Measurements from ENCODE around the gene STAU1. TPM values are rescaled to one million over a fixed set of nuclear protein-coding genes. Genes with fewer than 3 reads are reported as not detected.
A peak's percentile ranks its signal among the peaks of the same experiment; 100 is the strongest.

Gene STAU1
- total RNA-seq, 1 donor from 2014 or later = 39.3 TPM

DNA sequence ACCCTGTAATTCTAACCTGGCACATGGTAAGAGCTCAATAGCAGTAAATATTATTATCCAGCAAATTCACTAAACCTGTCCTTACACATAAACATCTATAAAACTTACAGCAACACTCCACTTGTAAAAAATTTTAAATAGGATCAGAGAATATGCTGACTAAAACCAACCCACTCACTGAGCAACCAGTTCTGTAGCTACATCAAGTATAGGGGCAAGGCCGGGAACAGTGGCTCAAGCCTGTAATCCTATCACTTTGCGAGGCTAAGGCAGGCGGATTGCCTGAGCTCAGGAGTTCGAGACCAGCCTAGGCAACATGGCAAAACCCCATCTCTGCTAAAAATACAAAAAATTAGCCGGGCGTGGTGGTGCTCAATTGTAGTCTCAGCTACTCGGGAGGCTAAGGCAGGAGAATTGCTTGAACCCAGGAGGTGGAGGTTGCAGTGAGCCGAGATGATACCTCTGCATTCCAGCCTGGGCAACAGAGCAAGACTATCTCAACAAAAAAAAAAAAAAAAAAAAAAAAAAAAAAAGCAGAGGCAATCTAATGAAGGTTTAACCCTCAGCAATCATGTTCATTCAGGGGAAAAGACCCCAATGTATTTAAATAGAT lies 6.8 kb downstream of the STAU1 start:
- ChIA-PET CTCF (no interaction called here), POLR2A (interaction anchor here (1.5 kb wide), 2 partner anchors 14 to 36 kb away, joined by 3 to 10 read pairs; no protein-coding TSS in a partner anchor)
- peaks cover 69% of the 10 kb centered on the region for H3K4me1 Mint-ChIP-seq
- H3K27ac Mint-ChIP-seq = no peak overlapping the region
- no peaks in the 10 kb centered on the region for H3K9me3 Mint-ChIP-seq
- no peak overlapping the region for H3K4me3 Mint-ChIP-seq
- ATAC-seq (ENCODE audit: low read depth) (no peak), DNase-seq (no peak)
- no peak for TF ChIP-seq CTCF (IDR thresholded peaks at IDR 0.05)
- H3K36me3 Mint-ChIP-seq (ENCODE audit: low read depth) = peaks cover 18% of the 10 kb centered on the region
- no peaks in the 10 kb centered on the region for H3K27me3 Mint-ChIP-seq
- intact Hi-C loops (cut with micrococcal nuclease) = loop anchor here (10.0 kb wide), 1 partner anchor 47 kb away; no protein-coding TSS in a partner anchor

DNA sequence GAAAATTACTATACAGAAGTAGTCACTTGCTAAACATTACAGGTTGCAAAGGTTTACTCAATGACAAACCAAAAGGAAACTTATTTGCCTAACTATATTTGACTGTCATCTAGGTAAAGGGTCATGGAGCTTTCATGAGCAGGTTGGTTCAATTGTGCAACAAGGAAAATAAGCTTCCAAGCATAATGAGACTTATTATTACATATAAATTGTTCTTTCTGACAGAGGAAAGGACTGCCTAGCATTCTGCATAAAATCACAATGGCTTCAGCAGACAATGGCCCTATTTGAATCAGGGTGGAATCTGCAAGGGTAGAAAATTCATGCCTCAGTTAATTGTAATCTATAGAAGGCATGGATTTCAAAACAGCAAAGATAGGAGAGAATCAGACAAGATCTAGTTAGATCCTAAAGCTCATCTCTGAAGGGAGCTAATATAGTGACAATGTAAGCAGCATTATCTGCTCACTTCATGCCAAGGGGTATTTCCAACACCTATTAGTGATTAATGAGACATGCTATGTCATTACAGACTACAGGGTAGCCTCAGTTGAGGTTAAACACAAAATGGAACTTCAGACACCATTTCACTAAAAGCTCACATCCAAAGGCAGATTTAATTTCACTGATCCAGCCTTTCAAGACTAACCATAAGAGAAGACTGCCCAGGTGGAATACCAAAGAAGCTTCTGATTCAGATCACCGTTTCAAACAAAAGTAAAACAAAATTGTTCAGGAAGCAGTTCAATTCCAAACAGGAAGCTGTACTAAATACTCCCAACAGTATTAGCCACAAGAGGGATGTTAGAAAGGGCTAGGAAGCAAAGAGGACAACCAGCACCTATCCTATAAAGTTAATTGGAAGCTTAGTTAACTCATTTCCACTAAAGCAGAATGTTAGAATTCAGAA lies 8.5 kb downstream of the STAU1 start:
- intact Hi-C loops (cut with micrococcal nuclease) = loop anchor here (1.0 to 10.0 kb wide), 2 partner anchors 8 to 45 kb away; no protein-coding TSS in a partner anchor
- H3K4me1 Mint-ChIP-seq = peaks cover 53% of the 10 kb centered on the region

DNA sequence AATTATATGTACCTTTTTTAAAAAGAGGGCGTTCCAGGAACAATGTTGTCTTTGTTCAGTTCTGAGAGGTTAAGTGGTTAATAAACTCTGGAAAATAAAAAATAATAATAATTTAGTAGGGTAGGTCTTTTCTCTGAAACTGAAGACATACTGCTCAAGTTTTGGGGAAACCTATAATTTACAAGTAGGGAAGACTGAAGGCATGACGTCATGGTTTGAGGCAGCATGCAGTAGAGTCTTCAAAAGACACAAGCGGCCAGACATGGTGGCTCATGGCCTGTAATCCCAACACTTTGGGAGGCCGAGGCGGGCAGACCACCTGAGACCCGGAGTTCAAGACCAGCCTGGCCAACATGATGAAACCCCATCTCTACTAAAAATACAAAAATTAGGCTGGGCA lies 14.0 kb downstream of the STAU1 start:
- ChIA-PET CTCF (no interaction called here), POLR2A (no interaction called here)
- intact Hi-C loops (cut with micrococcal nuclease) = no loop called here
- H3K36me3 Mint-ChIP-seq (ENCODE audit: low read depth) = peaks cover 43% of the 10 kb centered on the region
- H3K4me3 Mint-ChIP-seq = no peak overlapping the region
- no peaks in the 10 kb centered on the region for H3K27me3 Mint-ChIP-seq
- no peak overlapping the region for H3K27ac Mint-ChIP-seq
- no peaks in the 10 kb centered on the region for H3K9me3 Mint-ChIP-seq
- no peak for ATAC-seq (ENCODE audit: low read depth)
- DNase-seq = no peak
- H3K4me1 Mint-ChIP-seq = peaks cover 19% of the 10 kb centered on the region
- no peak for TF ChIP-seq CTCF (IDR thresholded peaks at IDR 0.05)

More for the DNA sequence above, 8.5 kb downstream of the STAU1 start:
- ATAC-seq (ENCODE audit: low read depth) (peak; percentile 66), DNase-seq (no peak)
- Mint-ChIP-seq H3K27me3 (no peaks in the 10 kb centered on the region), H3K9me3 (no peaks in the 10 kb centered on the region), H3K27ac (peak overlapping the region; percentile 20), H3K4me3 (peak overlapping the region; percentile 42), H3K36me3 (ENCODE audit: low read depth) (peaks cover 15% of the 10 kb centered on the region)
- CTCF ChIA-PET = interaction anchor here (1.1 to 1.7 kb wide), 2 partner anchors 38 to 47 kb away, joined by 3 to 7 read pairs; no protein-coding TSS in a partner anchor
- POLR2A ChIA-PET = interaction anchor here (0.6 to 2.5 kb wide), 7 partner anchors 7 to 1569 kb away, joined by 3 to 8 read pairs (median 3); partner anchors contain the start of gene STAU1
- no peak for TF ChIP-seq CTCF (IDR thresholded peaks at IDR 0.05)

GRCh38 chr20:49172413-49172812 lies 15.7 kb downstream of the STAU1 start:
- TF ChIP-seq CTCF (IDR thresholded peaks at IDR 0.05) = no peak
- DNase-seq (no peak), ATAC-seq (ENCODE audit: low read depth) (peak; percentile 18)
- peaks cover 29% of the 10 kb centered on the region for H3K4me1 Mint-ChIP-seq
- no peak overlapping the region for H3K27ac Mint-ChIP-seq
- H3K27me3 Mint-ChIP-seq = no peaks in the 10 kb centered on the region
- ChIA-PET POLR2A (no interaction called here), CTCF (no interaction called here)
- intact Hi-C loops (cut with micrococcal nuclease) = no loop called here
- no peak overlapping the region for H3K4me3 Mint-ChIP-seq
- H3K36me3 Mint-ChIP-seq (ENCODE audit: low read depth) = peaks cover 39% of the 10 kb centered on the region
- no peaks in the 10 kb centered on the region for H3K9me3 Mint-ChIP-seq

GRCh38 chr20:49171909-49172308 lies 16.2 kb downstream of the STAU1 start:
- ATAC-seq (ENCODE audit: low read depth) = no peak
- H3K36me3 Mint-ChIP-seq (ENCODE audit: low read depth) = peaks cover 40% of the 10 kb centered on the region
- no peak for DNase-seq
- H3K27me3 Mint-ChIP-seq = no peaks in the 10 kb centered on the region
- TF ChIP-seq CTCF (IDR thresholded peaks at IDR 0.05) = no peak
- no peak overlapping the region for H3K4me3 Mint-ChIP-seq
- H3K9me3 Mint-ChIP-seq = no peaks in the 10 kb centered on the region
- CTCF ChIA-PET = no interaction called here
- intact Hi-C loops (cut with micrococcal nuclease) = no loop called here
- peaks cover 34% of the 10 kb centered on the region for H3K4me1 Mint-ChIP-seq
- no peak overlapping the region for H3K27ac Mint-ChIP-seq
- POLR2A ChIA-PET = no interaction called here
